Ureter (tissue), 1 donor: Measurements from ENCODE around the gene AFG1L. TPM values are rescaled to one million over a fixed set of nuclear protein-coding genes. Genes with fewer than 3 reads are reported as not detected.

Experiments used
- DNase-seq: peaks from one replicate; pipeline ENCODE4 v3.0.0-alpha.2; 2020; ENCODE audit warnings: low spot score
- total RNA-seq: library from RNA; stranded (reverse); gene quantifications from one replicate; pipeline ENCODE4 v1.2.4, GENCODE V29; 2023
- donor health status: DM: yes; HTN: yes; CAD: no.

Gene AFG1L
- total RNA-seq, 1 donor from 2014 or later: 14.5 TPM

DNA sequence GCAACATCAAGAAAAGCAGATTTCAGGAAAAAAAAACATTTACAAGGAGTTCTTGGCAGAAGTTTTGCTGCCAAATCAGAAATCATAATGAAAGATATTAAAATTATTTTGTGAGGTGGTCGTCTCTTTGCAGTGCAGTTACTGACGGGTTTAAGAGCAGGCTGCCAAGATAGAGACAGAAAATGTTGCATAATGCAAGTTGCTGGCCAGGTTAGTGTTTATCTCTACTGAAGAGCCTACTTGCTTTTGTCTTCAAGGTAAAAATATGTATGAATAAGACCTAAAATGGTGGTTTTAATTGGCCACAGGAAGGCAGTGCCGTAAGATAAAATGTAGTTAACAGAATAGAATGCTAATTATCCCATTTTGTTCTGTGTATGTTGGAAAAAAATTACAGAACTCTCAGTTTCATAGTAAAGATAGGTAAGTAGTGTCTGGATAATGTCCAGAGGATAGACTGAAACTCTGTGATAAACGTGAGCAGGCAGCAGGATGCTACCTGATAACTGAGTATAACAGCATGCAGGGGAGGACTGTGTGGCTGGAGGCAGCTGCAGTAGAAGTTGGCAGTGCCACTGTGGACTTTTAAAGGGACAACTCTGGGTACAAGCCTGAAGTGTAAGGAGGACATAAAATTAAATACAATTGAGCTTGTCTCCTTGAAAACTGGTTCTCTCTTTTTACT lies 279.7 kb downstream of the AFG1L start:
- no peak for DNase-seq

Other genes with a start within 250 kb of the AFG1L start
- 40.3 TPM for gene OSTM1, start 220.3 kb upstream of the AFG1L start, total RNA-seq
- 0.18 TPM for gene NR2E1, start 129.0 kb upstream of the AFG1L start, total RNA-seq
- gene SNX3, start 34.0 kb upstream of the AFG1L start, total RNA-seq: 150 TPM